ENCODE data around the gene OR6Y1. TPM values are rescaled to one million over a fixed set of nuclear protein-coding genes. Genes with fewer than 3 reads are reported as not detected.

The OR6Y1 gene
- total and polyA plus RNA-seq, 5 experiments from 2014 or later, result not detected

GRCh38 chr1:158534496-158534895 is 19.7 kb downstream of the OR6Y1 start:
- H3K9me3 Mint-ChIP-seq, result peaks cover 0 to 2% (median 0%) of the 10 kb centered on the region in 9 donors
- H3K27ac Mint-ChIP-seq, result no peak overlapping the region
- DNase-seq (no peak), ATAC-seq (no peak)
- H3K4me1 Mint-ChIP-seq, result no peaks in the 10 kb centered on the region
- H3K27me3 Mint-ChIP-seq, result peaks cover 0 to 13% (median 4%) of the 10 kb centered on the region in 5 donors
- H3K4me3 Mint-ChIP-seq, result no peak overlapping the region
- POLR2A ChIA-PET, result no interaction called here
- no peaks in the 10 kb centered on the region for H3K36me3 Mint-ChIP-seq

GRCh38 chr1:158527190-158527815 is 26.9 kb downstream of the OR6Y1 start:
- POLR2A ChIA-PET, result no interaction called here

GRCh38 chr1:158521666-158522058 is 32.5 kb downstream of the OR6Y1 start:
- POLR2A ChIA-PET, result interaction anchor here (0.6 kb wide), 1 partner anchor 51 kb away, joined by 3 read pairs; no protein-coding TSS in a partner anchor
- no peak overlapping the region for H3K4me3 Mint-ChIP-seq

More at GRCh38 chr1:158527190-158527815, 26.9 kb downstream of the OR6Y1 start:
- Mint-ChIP-seq H3K4me3 (no peak overlapping the region), H3K27ac (no peak overlapping the region), H3K4me1 (no peaks in the 10 kb centered on the region), H3K36me3 (peaks cover 0 to 19% (median 0%) of the 10 kb centered on the region in 3 donors), H3K27me3 (peaks cover 8 to 51% (median 12%) of the 10 kb centered on the region in 5 donors), H3K9me3 (peaks cover 0 to 25% (median 15%) of the 10 kb centered on the region in 9 donors)
- ATAC-seq (no peak), DNase-seq (peak in 3 of 10 donors; percentile 8 to 13 (median 9))

GRCh38 chr1:158520955-158521665 is 33.1 kb downstream of the OR6Y1 start:
- Mint-ChIP-seq H3K9me3 (peaks cover 0 to 12% (median 0%) of the 10 kb centered on the region in 9 donors), H3K36me3 (no peaks in the 10 kb centered on the region), H3K27ac (no peak overlapping the region), H3K4me1 (no peaks in the 10 kb centered on the region), H3K27me3 (peaks cover 5 to 28% (median 8%) of the 10 kb centered on the region in 5 donors), H3K4me3 (no peak overlapping the region)
- DNase-seq (no peak), ATAC-seq (no peak)
- POLR2A ChIA-PET, result no interaction called here

More at GRCh38 chr1:158521666-158522058, 32.5 kb downstream of the OR6Y1 start:
- peaks cover 0 to 12% (median 2%) of the 10 kb centered on the region in 9 donors for H3K9me3 Mint-ChIP-seq
- DNase-seq, result no peak
- no peaks in the 10 kb centered on the region for H3K4me1 Mint-ChIP-seq
- no peak for ATAC-seq
- peaks cover 5 to 28% (median 8%) of the 10 kb centered on the region in 5 donors for H3K27me3 Mint-ChIP-seq
- H3K27ac Mint-ChIP-seq, result no peak overlapping the region
- H3K36me3 Mint-ChIP-seq, result peaks cover 0 to 3% (median 0%) of the 10 kb centered on the region in 3 donors

DNA sequence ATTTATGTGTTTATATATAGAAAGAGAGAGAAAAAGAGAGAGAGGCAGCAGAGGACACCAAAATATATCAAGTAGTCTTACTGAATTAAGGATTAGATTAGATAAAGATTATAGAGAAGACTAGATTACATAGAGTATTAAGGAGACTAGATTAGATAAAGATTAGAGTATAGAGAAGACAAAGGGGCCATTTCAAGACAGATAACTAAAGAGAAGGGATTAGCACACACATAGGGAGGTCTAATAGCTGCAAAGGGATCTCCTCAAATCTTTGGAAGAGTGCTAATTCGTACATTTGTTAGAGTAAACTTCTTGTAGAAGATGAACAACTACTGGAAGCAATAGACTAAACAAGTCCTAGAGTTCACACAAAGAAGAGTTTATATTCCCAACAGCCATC is 34.2 kb downstream of the OR6Y1 start:
- Mint-ChIP-seq H3K4me1 (no peaks in the 10 kb centered on the region), H3K27me3 (peaks cover 4 to 31% (median 8%) of the 10 kb centered on the region in 5 donors), H3K9me3 (peaks cover 0 to 10% (median 0%) of the 10 kb centered on the region in 9 donors), H3K36me3 (no peaks in the 10 kb centered on the region), H3K4me3 (no peak overlapping the region), H3K27ac (no peak overlapping the region)
- ATAC-seq (no peak), DNase-seq (no peak)
- POLR2A ChIA-PET, result no interaction called here

DNA sequence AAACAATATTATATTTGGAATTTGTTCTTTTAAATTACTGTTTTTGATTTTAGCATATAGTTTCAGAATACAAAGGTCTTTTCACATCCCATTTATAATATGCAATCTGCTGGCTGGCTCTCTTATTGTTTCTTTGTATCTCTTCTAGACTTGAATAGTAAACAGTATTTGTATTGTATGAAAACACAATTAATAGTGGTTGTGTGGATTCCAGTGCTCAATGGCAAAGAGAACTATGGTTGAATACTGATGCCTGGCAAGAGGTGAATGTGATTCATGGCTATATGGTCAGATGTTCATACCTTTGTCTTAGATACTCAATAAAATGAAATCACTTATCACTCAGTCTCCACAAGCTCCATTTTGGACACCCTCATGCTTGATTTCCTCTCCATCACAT is 37.2 kb downstream of the OR6Y1 start:
- POLR2A ChIA-PET, result no interaction called here
- Mint-ChIP-seq H3K27me3 (peaks cover 0 to 15% (median 7%) of the 10 kb centered on the region in 5 donors), H3K9me3 (peaks cover 0 to 1% (median 0%) of the 10 kb centered on the region in 9 donors), H3K4me3 (no peak overlapping the region), H3K27ac (no peak overlapping the region), H3K4me1 (no peaks in the 10 kb centered on the region), H3K36me3 (no peaks in the 10 kb centered on the region)
- DNase-seq (no peak), ATAC-seq (no peak)

GRCh38 chr1:158509471-158510156 is 44.6 kb downstream of the OR6Y1 start:
- DNase-seq (no peak), ATAC-seq (no peak)
- H3K27me3 Mint-ChIP-seq, result peaks cover 4 to 27% (median 13%) of the 10 kb centered on the region in 5 donors
- H3K4me3 Mint-ChIP-seq, result no peak overlapping the region
- H3K36me3 Mint-ChIP-seq, result peaks cover 0 to 5% (median 0%) of the 10 kb centered on the region in 3 donors
- no peak overlapping the region for H3K27ac Mint-ChIP-seq
- POLR2A ChIA-PET, result no interaction called here
- H3K9me3 Mint-ChIP-seq, result peaks cover 0 to 6% (median 0%) of the 10 kb centered on the region in 9 donors
- H3K4me1 Mint-ChIP-seq, result no peaks in the 10 kb centered on the region

DNA sequence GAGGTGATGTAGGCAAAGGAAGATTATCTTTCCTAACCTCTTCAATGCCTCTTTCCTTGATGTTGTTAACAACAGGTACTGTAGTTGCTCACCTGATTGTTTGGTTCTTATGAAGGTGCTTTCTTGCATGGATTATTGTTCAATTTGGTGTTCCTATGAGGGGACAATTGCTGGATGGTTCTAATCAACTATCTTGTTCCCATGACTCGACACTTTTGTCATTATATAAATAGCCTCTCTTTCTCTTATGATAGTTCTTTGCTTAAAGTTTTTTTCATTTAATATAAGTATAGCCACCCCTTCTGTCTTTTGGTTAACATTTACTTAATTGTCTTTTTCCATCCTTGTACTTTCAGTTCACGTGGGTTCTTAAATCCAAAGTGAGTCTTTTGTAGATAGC is 46.7 kb downstream of the OR6Y1 start:
- H3K36me3 Mint-ChIP-seq, result peaks cover 0 to 5% (median 0%) of the 10 kb centered on the region in 3 donors
- peaks cover 7 to 27% (median 11%) of the 10 kb centered on the region in 5 donors for H3K27me3 Mint-ChIP-seq

GRCh38 chr1:158506369-158506987 is 47.7 kb downstream of the OR6Y1 start:
- Mint-ChIP-seq H3K36me3 (peaks cover 0 to 5% (median 4%) of the 10 kb centered on the region in 3 donors), H3K27ac (no peak overlapping the region), H3K4me3 (no peak overlapping the region), H3K9me3 (peaks cover 0 to 20% (median 6%) of the 10 kb centered on the region in 9 donors), H3K4me1 (no peaks in the 10 kb centered on the region), H3K27me3 (peaks cover 7 to 27% (median 10%) of the 10 kb centered on the region in 5 donors)
- ATAC-seq (no peak), DNase-seq (peak in 2 of 10 donors; percentile 6 to 13)
- POLR2A ChIA-PET, result no interaction called here

More for the DNA sequence above, 46.7 kb downstream of the OR6Y1 start:
- Mint-ChIP-seq H3K4me3 (no peak overlapping the region), H3K9me3 (peaks cover 0 to 15% (median 4%) of the 10 kb centered on the region in 9 donors), H3K4me1 (no peaks in the 10 kb centered on the region), H3K27ac (no peak overlapping the region)
- ATAC-seq (no peak), DNase-seq (no peak)
- POLR2A ChIA-PET, result no interaction called here

DNA sequence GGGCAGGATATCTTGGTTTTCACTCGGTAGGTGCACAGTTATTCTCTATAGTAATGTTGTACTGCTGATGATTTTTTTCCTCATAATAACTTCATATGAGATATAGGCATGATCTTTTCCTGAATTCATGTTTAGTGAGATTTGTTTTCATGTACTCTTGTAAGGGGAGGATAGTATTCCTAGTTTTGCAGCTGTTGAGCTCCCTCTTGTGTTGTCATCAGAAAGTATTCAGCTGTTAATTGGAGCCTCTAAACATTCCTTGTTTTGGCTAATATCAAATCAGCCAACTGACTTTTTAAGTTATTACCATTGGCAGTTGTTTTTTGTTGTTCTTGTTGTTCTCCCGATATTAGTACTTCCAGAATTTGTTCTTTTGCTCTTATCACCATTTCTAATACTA is 57.8 kb downstream of the OR6Y1 start:
- DNase-seq, result no peak
- H3K4me1 Mint-ChIP-seq, result no peaks in the 10 kb centered on the region
- H3K36me3 Mint-ChIP-seq, result no peaks in the 10 kb centered on the region
- H3K9me3 Mint-ChIP-seq, result no peaks in the 10 kb centered on the region
- H3K27ac Mint-ChIP-seq, result no peak overlapping the region
- peaks cover 0 to 14% (median 8%) of the 10 kb centered on the region in 5 donors for H3K27me3 Mint-ChIP-seq
- no peak overlapping the region for H3K4me3 Mint-ChIP-seq
- POLR2A ChIA-PET, result no interaction called here
- no peak for ATAC-seq

- no peak for ATAC-seq
- Mint-ChIP-seq H3K4me3 (no peak overlapping the region), H3K9me3 (no peaks in the 10 kb centered on the region), H3K36me3 (no peaks in the 10 kb centered on the region), H3K4me1 (no peaks in the 10 kb centered on the region), H3K27me3 (peaks cover 0 to 11% (median 4%) of the 10 kb centered on the region in 5 donors), H3K27ac (no peak overlapping the region)
- POLR2A ChIA-PET, result no interaction called here
- DNase-seq, result no peak
Observed at GRCh38 chr1:158494796-158495195, 59.4 kb downstream of the OR6Y1 start.

Measured in naive thymus-derived CD8-positive, alpha-beta T cell (primary cell).